Bronchial smooth muscle cell (primary cell): ENCODE results near the gene PXDC1. TPM values are rescaled to one million over a fixed set of nuclear protein-coding genes. Genes with fewer than 3 reads are reported as not detected.

Source experiments
- total RNA-seq: library from RNA; depleted of rRNA; stranded (reverse); fragments of >200 nt; gene quantifications from 2 replicates; pipeline ENCODE4 v1.2.1, GENCODE V29; 2014

The PXDC1 gene, protein sequence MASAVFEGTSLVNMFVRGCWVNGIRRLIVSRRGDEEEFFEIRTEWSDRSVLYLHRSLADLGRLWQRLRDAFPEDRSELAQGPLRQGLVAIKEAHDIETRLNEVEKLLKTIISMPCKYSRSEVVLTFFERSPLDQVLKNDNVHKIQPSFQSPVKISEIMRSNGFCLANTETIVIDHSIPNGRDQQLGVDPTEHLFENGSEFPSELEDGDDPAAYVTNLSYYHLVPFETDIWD
- 22.2 and 24.9 TPM in 2 replicates for total RNA-seq

DNA sequence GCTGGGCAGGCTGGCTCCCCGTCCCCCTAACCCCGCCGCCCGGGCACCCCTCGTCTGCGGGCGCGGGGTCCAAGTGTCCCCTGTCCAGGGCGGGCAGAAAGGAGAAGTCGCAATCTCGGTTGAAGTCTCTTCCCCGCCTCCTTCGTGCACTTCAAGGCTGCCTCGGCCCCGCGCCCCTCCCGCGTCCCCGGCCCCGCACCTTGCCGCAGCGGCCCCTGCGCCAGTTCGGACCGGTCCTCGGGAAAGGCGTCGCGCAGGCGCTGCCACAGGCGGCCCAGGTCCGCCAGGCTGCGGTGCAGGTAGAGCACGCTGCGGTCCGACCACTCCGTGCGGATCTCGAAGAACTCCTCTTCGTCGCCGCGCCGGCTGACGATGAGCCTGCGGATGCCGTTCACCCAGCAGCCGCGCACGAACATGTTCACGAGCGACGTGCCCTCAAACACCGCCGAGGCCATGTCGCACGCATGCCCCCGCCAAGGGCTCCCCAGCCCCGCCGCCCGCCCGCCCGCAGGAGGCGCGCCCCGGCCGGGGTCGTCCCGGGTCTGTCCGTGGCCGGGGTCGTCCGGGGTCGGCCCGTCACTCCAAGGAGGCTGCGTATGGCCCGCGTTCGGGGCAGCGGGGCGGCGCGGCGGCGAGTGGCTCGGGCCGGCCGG, at the start of gene PXDC1:
TSS of gene PXDC1 (minus strand) at position 637 of the 653 bp plus-strand sequence. CDS start at position 455, 182 bp downstream.

Other genes with a start within 250 kb of the PXDC1 start
- 12.0 and 12.1 TPM in 2 replicates for gene FAM50B, start 97.7 kb upstream of the PXDC1 start, total RNA-seq